K562 (cell line): ENCODE results near the gene CHRM3. TPM values are rescaled to one million over a fixed set of nuclear protein-coding genes. Genes with fewer than 3 reads are reported as not detected.

Source experiments
- ATAC-seq: fragments of 200-7000 bp; cut with Tn5 transposase; 3 replicates; pipeline ENCODE4 v1.9.1; 2020; ENCODE audit warnings: moderate library complexity
- BruUV-seq: library from RNA; stranded (reverse); fragments of 400-500 nt; replicated peaks from 2 replicates; lab custom pipeline; 2021; lab: Mats Ljungman, UMichigan
- CTCF ChIA-PET: fragments of 300-600 bp; formaldehyde crosslinking; extraction: SDS; loops from one replicate; lab custom pipeline; 2021; ENCODE audit warnings: low intra/inter-chr PET ratio; lab: Yijun Ruan, JAX
- POLR2A ChIA-PET: fragments of 300-600, 350-650 bp; sonication (Branson Sonifier 250); formaldehyde crosslinking; extraction: SDS; loops from one replicate; lab custom pipeline; 2021; ENCODE audit warnings: antibody characterized with exemption, inconsistent platforms; lab: Yijun Ruan, JAX
- DNase-seq, 4 experiments: peaks; one replicate each; pipeline versions ENCODE4 v3.0.0 to v3.0.0-alpha.2; 2011 to 2018; ENCODE audit warnings: low spot score in 3 of 4, mixed read lengths in 3 of 4; ENCODE audit errors: extremely low read depth in 1 of 4
- FAIRE-seq: peaks from 2 replicates; lab custom pipeline; 2011; peaks lifted over from hg19 to GRCh38; lab: Jason Lieb, UNC
- H2AFZ ChIP-seq: 2 replicates; pipeline ENCODE4 v1.6.0; 2011; ENCODE audit warnings: low read depth, low read length, control low read depth, inconsistent platforms
- H3K27ac ChIP-seq: fragments of 200-600 bp; 3 replicates; pipeline ENCODE4 v1.8.0; 2011; ENCODE audit warnings: low read depth, mild to moderate bottlenecking, control low read depth, inconsistent platforms, low read length, moderate library complexity, mixed read lengths; ENCODE audit errors: extremely low read depth
- H3K27me3 ChIP-seq, 2 experiments: fragments of 300-600 bp in 1 of 2; 2 replicates in 1 of 2; 3 replicates in 1 of 2; pipeline versions ENCODE4 v1.6.0 to v1.8.0; 2011; ENCODE audit warnings: inconsistent platforms in 2 of 2, low read length in 2 of 2, mild to moderate bottlenecking in 1 of 2, mixed read lengths in 1 of 2, moderate library complexity in 1 of 2; ENCODE audit not compliant: control insufficient read depth in 2 of 2, insufficient read depth in 2 of 2
- H3K36me3 ChIP-seq: fragments of 300-600 bp; 3 replicates; pipeline ENCODE4 v1.8.0; 2011; ENCODE audit warnings: mild to moderate bottlenecking, low read length, inconsistent platforms; ENCODE audit not compliant: control insufficient read depth, insufficient read depth
- H3K4me1 ChIP-seq, 2 experiments: fragments of 200-600 bp in 1 of 2; replicated peaks in 1 of 2; 2 replicates in 1 of 2; 3 replicates in 1 of 2; pipeline versions ENCODE4 v1.5.1 to v1.8.0; 2011; ENCODE audit warnings: inconsistent platforms in 2 of 2, low read length in 2 of 2, mild to moderate bottlenecking in 1 of 2, mixed read lengths in 1 of 2, moderate library complexity in 1 of 2; ENCODE audit not compliant: control insufficient read depth in 2 of 2, insufficient read depth in 2 of 2
- H3K4me2 ChIP-seq: 2 replicates; pipeline ENCODE4 v1.6.1; 2011; ENCODE audit warnings: low read length, control low read depth, inconsistent platforms, mixed read lengths; ENCODE audit not compliant: insufficient read depth
- H3K4me3 ChIP-seq: fragments of 200-600 bp; sonication (generic), shearing (Covaris generic); 2 replicates; pipeline ENCODE4 v1.5.1; 2016; ENCODE audit warnings: control low read depth, inconsistent platforms
- H3K79me2 ChIP-seq: fragments of 200-600 bp; 3 replicates; pipeline ENCODE4 v1.8.0; 2011; ENCODE audit warnings: low read length, inconsistent platforms; ENCODE audit not compliant: control insufficient read depth, insufficient read depth
- H3K9ac ChIP-seq, 2 experiments: 2 replicates each; pipeline versions ENCODE4 v1.6.0 to v1.6.1; 2011; ENCODE audit warnings: low read depth in 2 of 2, low read length in 2 of 2, control low read depth in 1 of 2, inconsistent platforms in 1 of 2, mild to moderate bottlenecking in 1 of 2, mixed read lengths in 1 of 2; ENCODE audit not compliant: insufficient read depth in 1 of 2
- H3K9me1 ChIP-seq: one replicate; pipeline ENCODE4 v1.6.0; 2011; ENCODE audit warnings: inconsistent platforms, mild to moderate bottlenecking, low read length, moderate library complexity; ENCODE audit not compliant: control insufficient read depth, insufficient read depth
- H3K9me3 ChIP-seq: replicated peaks from 2 replicates; pipeline ENCODE4 v1.5.1; 2011; ENCODE audit warnings: low read depth, low read length, inconsistent platforms; ENCODE audit not compliant: control insufficient read depth, insufficient read depth
- H4K20me1 ChIP-seq: replicated peaks from 2 replicates; pipeline ENCODE4 v1.6.1; 2011; ENCODE audit warnings: low read length, inconsistent platforms, mixed read lengths; ENCODE audit not compliant: control insufficient read depth, insufficient read depth
- GABPB1 ChIP-seq: sonication (generic); formaldehyde crosslinking; IDR thresholded peaks from 2 replicates; pipeline ENCODE4 v1.8.0; 2022; ENCODE audit warnings: mild to moderate bottlenecking, missing genetic modification reagents
- POLR2H ChIP-seq: IDR thresholded peaks from 2 replicates; pipeline ENCODE4 v1.6.1; 2016; ENCODE audit warnings: missing genetic modification characterization, low read depth, mild to moderate bottlenecking, control low read depth, missing compliant biosample characterization, moderate library complexity
- SMARCE1 ChIP-seq: fragments of 450-650 bp; IDR thresholded peaks from 2 replicates; pipeline ENCODE4 v1.7.1; 2016; ENCODE audit warnings: mild to moderate bottlenecking
- SRSF3 ChIP-seq: fragments of 200-400 bp; formaldehyde crosslinking; IDR thresholded peaks from 2 replicates; pipeline ENCODE4 v1.6.1; 2016; ENCODE audit warnings: mild to moderate bottlenecking, low read length, moderate library complexity; ENCODE audit not compliant: insufficient read depth
- TCF3 ChIP-seq: sonication (generic); formaldehyde crosslinking; IDR thresholded peaks from 2 replicates; pipeline ENCODE4 v1.4.0; 2020; ENCODE audit warnings: mild to moderate bottlenecking, missing genetic modification reagents
- TCF7 ChIP-seq: sonication (generic); IDR thresholded peaks from 2 replicates; pipeline ENCODE4 v1.6.1; 2016; ENCODE audit warnings: antibody characterized with exemption, borderline replicate concordance
- ZNF212 ChIP-seq: fragments of 450-650 bp; formaldehyde crosslinking; IDR thresholded peaks from 2 replicates; pipeline ENCODE4 v1.4.0; 2020; ENCODE audit warnings: mild to moderate bottlenecking
- ZNF586 ChIP-seq: fragments of 450-650 bp; formaldehyde crosslinking; conservative IDR thresholded peaks from 2 replicates; pipeline ENCODE4 v1.4.0; 2020; ENCODE audit warnings: mild to moderate bottlenecking, moderate library complexity
- ZNF766 ChIP-seq: fragments of 200-800 bp; sonication (Bioruptor generic); conservative IDR thresholded peaks from 2 replicates; pipeline ENCODE4 v1.6.1; 2016; ENCODE audit warnings: missing genetic modification characterization, missing compliant biosample characterization
- WGBS: fragments of 100-300 bp; shearing (Covaris generic); methylation state at CpG from one replicate; pipeline ENCODE4 v1.1.6; 2016; ENCODE audit warnings: low coverage, mixed read lengths; ENCODE audit not compliant: insufficient coverage; ENCODE audit errors: missing lambda C conversion rate; 5-methylcytosine and 5-hydroxymethylcytosine counted together
- in situ Hi-C: fragments of 300-500 bp; cut with MboI; formaldehyde crosslinking; loops from 4 replicates; pipeline ENCODE4 v1.15.0; 2018; ENCODE audit warnings: inconsistent platforms, mixed read lengths
- intact Hi-C: fragments of 100-400 bp; cut with micrococcal nuclease; formaldehyde crosslinking; loops from 2 replicates; pipeline ENCODE4 v1.14.2; 2022
- polyA plus RNA-seq, 8 experiments: library from polyadenylated mRNA; depleted of rRNA in 4 of 8; stranded (reverse) in 5 of 8; unstranded in 3 of 8; fragments of >200 nt; fragmentation: Nextera tagmentation in 2 of 8; fragmentation: Illumina TruSeq in 1 of 8; extraction: Ambion mirVana in 2 of 8; extraction: Trizol in 1 of 8; gene quantifications; 2 replicates each; pipeline versions ENCODE4 v1.2.1 to v1.2.3, GENCODE V29; 2011 to 2014; ENCODE audit warnings: inconsistent platforms in 1 of 8, missing spikeins in 1 of 8
- total RNA-seq, 7 experiments: library from RNA; depleted of rRNA in 6 of 7; stranded (reverse); fragments of >200 nt in 6 of 7; fragmentation: Illumina TruSeq in 2 of 7; extraction: Trizol in 2 of 7; gene quantifications; 2 replicates each; pipeline versions ENCODE4 v1.2.1 to v1.2.3, GENCODE V29; 2011 to 2021; ENCODE audit warnings: low replicate concordance in 1 of 7
- TF ChIP-seq, protein P1 (sequence below): fragments of 450-650 bp; IDR thresholded peaks from 2 replicates; pipeline ENCODE4 v1.6.1; 2016

CHRM3 gene
- total and polyA plus RNA-seq, 9 of the 15 experiments (the other 6 are each of a cell fraction or from before 2014, with no cell fraction given): 0.03 to 0.18 (median 0.05) TPM; not detected in 4

DNA sequence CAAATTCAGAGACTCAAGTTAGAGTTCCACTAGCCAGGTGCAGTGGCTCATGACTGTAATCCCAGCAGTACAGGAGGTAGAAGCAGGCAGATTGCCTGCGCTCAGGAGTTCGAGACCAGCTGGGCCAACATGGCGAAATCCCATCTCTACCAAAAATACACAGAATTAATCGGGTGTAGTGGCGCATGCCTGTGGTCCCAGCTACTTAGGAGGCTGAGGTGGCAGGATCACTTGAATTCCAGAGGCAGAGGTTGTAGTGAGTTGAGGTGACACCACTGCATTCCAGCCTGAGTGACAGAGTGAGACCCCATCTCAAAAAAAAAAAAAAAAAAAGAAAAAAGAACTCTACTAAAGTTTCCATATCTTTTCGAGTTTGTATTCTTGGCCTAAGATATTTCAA is 36.7 kb upstream of the CHRM3 start (continued):
- no peak for TF ChIP-seq ZNF212 (CRISPR knock-in tag)

DNA sequence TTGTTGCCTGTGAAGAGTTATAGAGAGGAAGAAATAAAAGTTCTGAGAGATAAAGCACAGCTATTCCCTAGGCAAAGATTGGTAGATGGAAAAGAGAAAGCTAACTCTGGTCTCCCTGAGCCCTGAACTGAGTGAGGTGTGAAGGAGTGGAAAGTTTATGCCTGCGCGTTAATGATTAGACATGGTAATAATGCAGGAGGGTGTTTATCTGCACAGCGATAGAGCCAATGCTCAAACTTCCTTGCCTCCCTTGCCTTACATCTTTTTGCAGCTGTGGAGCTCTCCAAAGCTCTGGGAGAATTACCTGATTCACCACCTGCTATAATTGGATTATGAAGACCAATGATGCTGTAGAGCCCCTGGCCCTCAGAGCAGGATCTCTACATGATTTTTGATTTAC is 32.8 kb upstream of the CHRM3 start:
- no peaks in the 10 kb centered on the region; the same call in 1 of the 2 replicates for H3K9me3 ChIP-seq
- in situ Hi-C loops: no loop called here
- no peak for TF ChIP-seq SRSF3
- no peak for TF ChIP-seq POLR2H (tag)
- TF ChIP-seq SMARCE1: no peak
- TF ChIP-seq, all 486 proteins: peak for 0
- Histone ChIP-seq H3K27me3 (no peaks in the 10 kb centered on the region), H3K4me2 (no peak overlapping the region), H3K27ac (no peak overlapping the region), H3K9ac (no peak overlapping the region), H2AFZ (no peak overlapping the region), H3K79me2 (no peaks in the 10 kb centered on the region), H3K4me3 (no peak overlapping the region), H4K20me1 (no peaks in the 10 kb centered on the region), H3K36me3 (no peaks in the 10 kb centered on the region), H3K9me1 (no peaks in the 10 kb centered on the region), H3K4me1 (no peaks in the 10 kb centered on the region)
- intact Hi-C loops: no loop called here
- FAIRE-seq (no peak), ATAC-seq (no peak), DNase-seq (no peak)
- BruUV-seq: no TSS peak
- POLR2A ChIA-PET: no interaction called here
- CTCF ChIA-PET: no interaction called here
- WGBS: 0% methylated on average over 3 of the region's 3 CpGs

DNA sequence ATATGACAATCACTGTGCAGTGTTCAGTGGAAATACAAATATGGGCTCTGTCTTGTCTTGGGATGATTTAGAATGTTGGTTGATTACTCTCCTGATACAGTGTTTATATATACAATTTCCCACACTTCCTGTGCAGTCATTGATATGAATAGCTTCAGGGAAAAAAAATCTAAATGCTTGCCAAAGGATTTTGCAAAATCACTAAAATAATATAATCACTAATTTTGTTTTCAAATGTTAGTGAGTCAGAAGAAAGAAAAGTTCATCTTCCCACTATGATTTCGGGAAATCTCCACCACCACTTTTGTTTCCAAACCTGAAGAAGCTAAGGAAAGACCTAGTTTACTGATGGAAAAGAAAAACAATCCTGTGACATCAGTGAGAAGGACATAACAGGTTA is 32.1 kb upstream of the CHRM3 start:
- Histone ChIP-seq H3K4me3 (no peak overlapping the region), H3K4me2 (no peak overlapping the region), H3K27ac (no peak overlapping the region), H3K4me1 (no peaks in the 10 kb centered on the region), H3K9me3 (no peaks in the 10 kb centered on the region), H3K79me2 (no peaks in the 10 kb centered on the region), H3K36me3 (no peaks in the 10 kb centered on the region), H3K27me3 (no peaks in the 10 kb centered on the region), H3K9ac (no peak overlapping the region), H3K9me1 (no peaks in the 10 kb centered on the region), H4K20me1 (no peaks in the 10 kb centered on the region), H2AFZ (no peak overlapping the region)
- intact Hi-C loops (no loop called here), in situ Hi-C loops (no loop called here)
- no peak for ATAC-seq
- DNase-seq: no peak
- ChIA-PET CTCF (no interaction called here), POLR2A (interaction anchor here (0.6 kb wide), 1 partner anchor 262 kb away, joined by 3 read pairs; no protein-coding TSS in a partner anchor)
- FAIRE-seq: no peak
- WGBS: 0% methylated on average over 1 of the region's 1 CpG
- BruUV-seq: no TSS peak
- TF ChIP-seq ZNF586 (CRISPR knock-in tag) (no peak), ZNF766 (CRISPR knock-in tag) (no peak), TCF3 (CRISPR knock-in tag) (no peak), GABPB1 (CRISPR knock-in tag) (no peak), TCF7 (no peak)
- TF ChIP-seq, protein P1, sequence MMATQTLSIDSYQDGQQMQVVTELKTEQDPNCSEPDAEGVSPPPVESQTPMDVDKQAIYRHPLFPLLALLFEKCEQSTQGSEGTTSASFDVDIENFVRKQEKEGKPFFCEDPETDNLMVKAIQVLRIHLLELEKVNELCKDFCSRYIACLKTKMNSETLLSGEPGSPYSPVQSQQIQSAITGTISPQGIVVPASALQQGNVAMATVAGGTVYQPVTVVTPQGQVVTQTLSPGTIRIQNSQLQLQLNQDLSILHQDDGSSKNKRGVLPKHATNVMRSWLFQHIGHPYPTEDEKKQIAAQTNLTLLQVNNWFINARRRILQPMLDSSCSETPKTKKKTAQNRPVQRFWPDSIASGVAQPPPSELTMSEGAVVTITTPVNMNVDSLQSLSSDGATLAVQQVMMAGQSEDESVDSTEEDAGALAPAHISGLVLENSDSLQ: no peak
